ENCODE results near the gene CHST3. TPM values are rescaled to one million over a fixed set of nuclear protein-coding genes. Genes with fewer than 3 reads are reported as not detected.

Gene CHST3
- total RNA-seq, 1 donor from 2014 or later: 12.9 TPM

- TF ChIP-seq, protein P1, sequence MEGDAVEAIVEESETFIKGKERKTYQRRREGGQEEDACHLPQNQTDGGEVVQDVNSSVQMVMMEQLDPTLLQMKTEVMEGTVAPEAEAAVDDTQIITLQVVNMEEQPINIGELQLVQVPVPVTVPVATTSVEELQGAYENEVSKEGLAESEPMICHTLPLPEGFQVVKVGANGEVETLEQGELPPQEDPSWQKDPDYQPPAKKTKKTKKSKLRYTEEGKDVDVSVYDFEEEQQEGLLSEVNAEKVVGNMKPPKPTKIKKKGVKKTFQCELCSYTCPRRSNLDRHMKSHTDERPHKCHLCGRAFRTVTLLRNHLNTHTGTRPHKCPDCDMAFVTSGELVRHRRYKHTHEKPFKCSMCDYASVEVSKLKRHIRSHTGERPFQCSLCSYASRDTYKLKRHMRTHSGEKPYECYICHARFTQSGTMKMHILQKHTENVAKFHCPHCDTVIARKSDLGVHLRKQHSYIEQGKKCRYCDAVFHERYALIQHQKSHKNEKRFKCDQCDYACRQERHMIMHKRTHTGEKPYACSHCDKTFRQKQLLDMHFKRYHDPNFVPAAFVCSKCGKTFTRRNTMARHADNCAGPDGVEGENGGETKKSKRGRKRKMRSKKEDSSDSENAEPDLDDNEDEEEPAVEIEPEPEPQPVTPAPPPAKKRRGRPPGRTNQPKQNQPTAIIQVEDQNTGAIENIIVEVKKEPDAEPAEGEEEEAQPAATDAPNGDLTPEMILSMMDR (IDR thresholded peaks at IDR 0.05; ENCODE audit: unreplicated experiment): no peak
- no peak overlapping the region for H3K4me3 Mint-ChIP-seq (ENCODE audit: low read depth)
- DNase-seq (ENCODE audit: low spot score, unreplicated experiment): no peak
- H3K9me3 Mint-ChIP-seq (ENCODE audit: low read depth): peaks cover 12% of the 10 kb centered on the region
- H3K4me1 Mint-ChIP-seq (ENCODE audit: low read depth): no peaks in the 10 kb centered on the region
- no peaks in the 10 kb centered on the region for H3K27me3 Mint-ChIP-seq
- H3K36me3 Mint-ChIP-seq (ENCODE audit: insufficient read depth): peaks cover 2% of the 10 kb centered on the region
- H3K27ac Mint-ChIP-seq: no peak overlapping the region
These were observed 32.9 kb upstream of the CHST3 start for GRCh38 chr10:71931295-71931694.

DNA sequence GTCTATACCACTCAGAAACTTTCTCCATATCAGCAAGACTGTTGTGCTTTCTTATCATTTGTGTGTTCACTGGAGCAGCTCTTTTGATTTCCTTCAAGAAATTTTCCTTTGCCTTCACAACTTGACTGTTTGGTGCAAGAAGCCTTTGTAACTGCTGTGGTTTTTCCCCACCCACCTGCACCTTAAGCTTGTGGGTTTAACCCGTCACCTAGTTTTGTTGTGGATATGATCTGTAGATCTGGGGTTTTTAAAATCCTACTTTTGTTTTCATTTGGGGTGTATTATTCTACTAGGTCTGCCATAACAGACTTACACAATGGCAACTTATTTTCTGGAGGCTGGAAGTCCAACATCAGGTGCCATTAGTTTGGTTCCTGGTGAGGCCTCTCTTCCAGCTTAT lies 30.5 kb upstream of the CHST3 start:
- Mint-ChIP-seq H3K27me3 (no peaks in the 10 kb centered on the region), H3K4me1 (ENCODE audit: low read depth) (no peaks in the 10 kb centered on the region), H3K4me3 (ENCODE audit: low read depth) (no peak overlapping the region), H3K36me3 (ENCODE audit: insufficient read depth) (peaks cover 2% of the 10 kb centered on the region), H3K9me3 (ENCODE audit: low read depth) (peaks cover 16% of the 10 kb centered on the region), H3K27ac (no peak overlapping the region)
- DNase-seq (ENCODE audit: low spot score, unreplicated experiment): no peak
- TF ChIP-seq, protein P1 (IDR thresholded peaks at IDR 0.05; ENCODE audit: unreplicated experiment): no peak

GRCh38 chr10:71938211-71938610 lies 26.0 kb upstream of the CHST3 start:
- no peak overlapping the region for H3K4me3 Mint-ChIP-seq (ENCODE audit: low read depth)
- no peaks in the 10 kb centered on the region for H3K27me3 Mint-ChIP-seq
- DNase-seq (ENCODE audit: low spot score, unreplicated experiment): no peak
- H3K9me3 Mint-ChIP-seq (ENCODE audit: low read depth): peaks cover 30% of the 10 kb centered on the region
- H3K36me3 Mint-ChIP-seq (ENCODE audit: insufficient read depth): peaks cover 2% of the 10 kb centered on the region
- peaks cover 2% of the 10 kb centered on the region for H3K4me1 Mint-ChIP-seq (ENCODE audit: low read depth)
- no peak overlapping the region for H3K27ac Mint-ChIP-seq
- TF ChIP-seq, protein P1 (IDR thresholded peaks at IDR 0.05; ENCODE audit: unreplicated experiment): no peak

DNA sequence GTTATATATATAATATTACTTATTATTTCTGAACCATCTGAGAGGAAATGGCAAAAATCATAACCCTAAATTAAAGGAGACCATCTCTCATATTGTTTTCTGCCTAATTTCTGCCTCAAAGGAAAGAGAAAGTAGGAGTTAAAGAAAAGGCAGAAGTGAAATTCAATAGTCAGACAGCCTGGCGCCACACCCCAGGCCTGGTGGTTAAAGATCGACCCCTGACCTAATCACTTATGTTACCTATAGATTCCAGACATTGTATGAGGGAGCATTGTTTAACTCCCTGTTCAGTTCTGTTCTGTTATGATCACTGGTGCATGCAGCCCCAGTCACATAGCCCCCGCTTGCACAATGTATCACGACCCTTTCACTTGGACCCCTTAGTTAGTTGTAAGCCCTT lies 24.9 kb upstream of the CHST3 start:
- TF ChIP-seq, protein P1 (IDR thresholded peaks at IDR 0.05; ENCODE audit: unreplicated experiment): no peak
- no peak overlapping the region for H3K27ac Mint-ChIP-seq

GRCh38 chr10:71939861-71940474 lies 24.2 kb upstream of the CHST3 start:
- no peak for DNase-seq (ENCODE audit: low spot score, unreplicated experiment)
- Mint-ChIP-seq H3K9me3 (ENCODE audit: low read depth) (peaks cover 24% of the 10 kb centered on the region), H3K36me3 (ENCODE audit: insufficient read depth) (peaks cover under 1% of the 10 kb centered on the region), H3K27me3 (no peaks in the 10 kb centered on the region), H3K4me3 (ENCODE audit: low read depth) (no peak overlapping the region), H3K4me1 (ENCODE audit: low read depth) (peaks cover 2% of the 10 kb centered on the region), H3K27ac (no peak overlapping the region)
- TF ChIP-seq, protein P1 (IDR thresholded peaks at IDR 0.05; ENCODE audit: unreplicated experiment): no peak

More for the DNA sequence above, 24.9 kb upstream of the CHST3 start:
- Mint-ChIP-seq H3K4me3 (ENCODE audit: low read depth) (no peak overlapping the region), H3K36me3 (ENCODE audit: insufficient read depth) (peaks cover 2% of the 10 kb centered on the region), H3K27me3 (no peaks in the 10 kb centered on the region), H3K9me3 (ENCODE audit: low read depth) (peaks cover 27% of the 10 kb centered on the region), H3K4me1 (ENCODE audit: low read depth) (peaks cover 2% of the 10 kb centered on the region)
- DNase-seq (ENCODE audit: low spot score, unreplicated experiment): no peak

Data from progenitor cell of endocrine pancreas (in vitro differentiated cells).